ENCODE data around the gene ZNF609.
"Not testable (repeated sequence)": the region's sequence is repeated elsewhere in the genome, so short reads cannot be mapped to it uniquely, and the experiment has no call there.

- not testable (repeated sequence) for TF ChIP-seq SUZ12 (IDR thresholded peaks at IDR 0.05; ENCODE audit: extremely low read depth, insufficient read depth, insufficient read length); YY1 (IDR thresholded peaks at IDR 0.05; ENCODE audit: insufficient read depth, insufficient read length); ZNF274 (IDR thresholded peaks at IDR 0.05; ENCODE audit: low read depth, low read length)
Measured at GRCh38 chr15:64632639-64633038, 172.3 kb downstream of the ZNF609 start.
